ENCODE measurements around the gene TAF1B. TPM values are rescaled to one million over a fixed set of nuclear protein-coding genes. Genes with fewer than 3 reads are reported as not detected.
A peak's percentile ranks its signal among the peaks of the same experiment; 100 is the strongest.
"Not testable (repeated sequence)": the region's sequence is repeated elsewhere in the genome, so short reads cannot be mapped to it uniquely, and the experiment has no call there.

Gene TAF1B
- total and polyA plus RNA-seq, 5 experiments from 2014 or later: 10.1 to 19.3 (median 13.1) TPM

DNA sequence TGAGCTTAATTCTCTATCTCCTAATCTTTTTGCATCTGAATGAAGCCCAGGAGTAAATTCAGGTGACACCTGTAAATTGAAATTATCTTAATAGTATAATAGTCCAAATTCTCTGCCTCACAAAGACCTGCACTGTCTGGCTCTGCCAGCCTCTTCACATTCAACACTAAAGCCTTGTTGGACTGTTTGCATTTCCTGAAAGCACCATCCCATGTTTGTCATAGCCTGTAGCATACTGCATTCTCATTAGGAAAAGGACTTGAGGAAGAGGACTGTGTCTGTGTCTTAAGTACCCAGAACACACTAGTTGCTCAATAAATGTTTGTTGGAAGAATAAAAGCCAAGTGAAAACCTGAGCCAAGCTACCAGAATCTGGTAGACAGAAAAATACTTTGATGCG lies 65.4 kb downstream of the TAF1B start:
- peaks cover 0 to 2% (median 0%) of the 10 kb centered on the region in 4 donors for H3K4me1 Mint-ChIP-seq
- DNase-seq: no peak
- no peaks in the 10 kb centered on the region for H3K9me3 Mint-ChIP-seq
- H3K36me3 Mint-ChIP-seq: peaks cover 4 to 68% (median 28%) of the 10 kb centered on the region in 3 donors
- no peak overlapping the region for H3K27ac Mint-ChIP-seq
- POLR2A ChIA-PET: no interaction called here
- no peak overlapping the region for H3K4me3 Mint-ChIP-seq
- H3K27me3 Mint-ChIP-seq: no peaks in the 10 kb centered on the region
- ATAC-seq: no peak

DNA sequence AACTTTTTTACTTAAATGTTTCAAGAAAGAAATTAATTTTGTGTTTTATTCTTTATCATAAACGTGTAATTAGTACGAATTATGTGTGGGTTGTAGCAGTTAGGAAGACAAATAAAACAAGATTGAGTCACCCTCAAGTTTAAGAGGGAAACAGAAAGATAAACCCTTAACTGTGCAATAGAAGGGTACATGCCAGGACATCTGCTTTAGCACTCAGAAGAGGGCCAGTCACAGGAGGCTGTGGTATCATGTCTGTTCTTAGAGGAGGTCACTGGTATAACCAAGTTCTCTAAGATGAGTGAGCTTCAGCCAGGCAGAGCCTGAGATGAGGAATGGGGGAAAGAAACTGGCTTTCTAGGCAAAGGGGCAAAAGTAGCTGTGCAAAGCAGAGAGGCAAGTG lies 65.8 kb downstream of the TAF1B start:
- ATAC-seq (no peak), DNase-seq (no peak)
- Mint-ChIP-seq H3K4me1 (peaks cover 0 to 2% (median 0%) of the 10 kb centered on the region in 4 donors), H3K27me3 (no peaks in the 10 kb centered on the region), H3K9me3 (no peaks in the 10 kb centered on the region), H3K27ac (no peak overlapping the region), H3K4me3 (no peak overlapping the region), H3K36me3 (peaks cover 4 to 73% (median 32%) of the 10 kb centered on the region in 3 donors)
- POLR2A ChIA-PET: no interaction called here

DNA sequence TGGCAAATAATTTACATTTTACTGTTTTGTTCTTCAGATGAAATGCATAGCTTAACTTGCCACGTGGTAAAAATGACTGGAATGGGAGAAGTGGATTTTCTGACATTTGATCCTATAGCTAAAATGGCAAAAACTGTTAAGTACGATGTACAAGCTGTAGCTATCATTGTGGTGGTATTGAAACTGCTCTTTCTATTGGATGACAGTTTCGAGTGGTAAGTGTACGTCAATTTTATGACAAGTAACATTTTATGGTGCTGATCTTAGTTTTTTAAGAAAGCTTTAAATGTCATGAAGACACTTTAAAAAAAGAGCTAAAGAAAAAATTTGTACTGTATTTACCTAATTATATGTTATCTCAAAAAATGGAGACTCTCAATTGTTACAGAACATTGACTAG lies 67.4 kb downstream of the TAF1B start:
- H3K9me3 Mint-ChIP-seq: no peaks in the 10 kb centered on the region
- H3K27ac Mint-ChIP-seq: no peak overlapping the region
- POLR2A ChIA-PET: no interaction called here
- no peak overlapping the region for H3K4me3 Mint-ChIP-seq
- no peaks in the 10 kb centered on the region for H3K27me3 Mint-ChIP-seq
- ATAC-seq (no peak), DNase-seq (no peak)
- H3K4me1 Mint-ChIP-seq: no peaks in the 10 kb centered on the region
- H3K36me3 Mint-ChIP-seq: peaks cover 4 to 77% (median 31%) of the 10 kb centered on the region in 3 donors

DNA sequence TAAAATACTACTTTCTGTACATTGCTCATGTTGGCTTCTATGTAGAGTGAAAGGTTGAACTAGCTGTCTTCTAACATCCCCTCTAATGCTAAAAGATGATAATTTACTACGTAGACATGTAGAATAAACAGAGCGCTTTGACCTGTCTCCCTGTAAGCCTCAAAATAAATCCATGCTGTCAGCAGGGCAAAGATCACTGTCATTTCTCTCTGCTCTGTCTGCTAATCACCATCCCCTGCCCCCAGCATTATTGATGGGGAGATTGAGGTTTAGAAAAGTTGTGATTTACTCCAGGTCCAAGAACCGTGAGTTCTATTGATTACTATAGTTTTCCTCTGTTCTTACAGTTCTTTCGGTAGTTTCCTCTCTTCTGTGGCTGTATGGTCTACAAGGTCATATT lies 69.2 kb downstream of the TAF1B start:
- H3K27me3 Mint-ChIP-seq: no peaks in the 10 kb centered on the region
- peaks cover 4 to 75% (median 29%) of the 10 kb centered on the region in 3 donors for H3K36me3 Mint-ChIP-seq
- POLR2A ChIA-PET: no interaction called here
- no peak overlapping the region for H3K27ac Mint-ChIP-seq
- no peaks in the 10 kb centered on the region for H3K4me1 Mint-ChIP-seq
- DNase-seq (no peak), ATAC-seq (no peak)
- no peak overlapping the region for H3K4me3 Mint-ChIP-seq
- H3K9me3 Mint-ChIP-seq: no peaks in the 10 kb centered on the region

DNA sequence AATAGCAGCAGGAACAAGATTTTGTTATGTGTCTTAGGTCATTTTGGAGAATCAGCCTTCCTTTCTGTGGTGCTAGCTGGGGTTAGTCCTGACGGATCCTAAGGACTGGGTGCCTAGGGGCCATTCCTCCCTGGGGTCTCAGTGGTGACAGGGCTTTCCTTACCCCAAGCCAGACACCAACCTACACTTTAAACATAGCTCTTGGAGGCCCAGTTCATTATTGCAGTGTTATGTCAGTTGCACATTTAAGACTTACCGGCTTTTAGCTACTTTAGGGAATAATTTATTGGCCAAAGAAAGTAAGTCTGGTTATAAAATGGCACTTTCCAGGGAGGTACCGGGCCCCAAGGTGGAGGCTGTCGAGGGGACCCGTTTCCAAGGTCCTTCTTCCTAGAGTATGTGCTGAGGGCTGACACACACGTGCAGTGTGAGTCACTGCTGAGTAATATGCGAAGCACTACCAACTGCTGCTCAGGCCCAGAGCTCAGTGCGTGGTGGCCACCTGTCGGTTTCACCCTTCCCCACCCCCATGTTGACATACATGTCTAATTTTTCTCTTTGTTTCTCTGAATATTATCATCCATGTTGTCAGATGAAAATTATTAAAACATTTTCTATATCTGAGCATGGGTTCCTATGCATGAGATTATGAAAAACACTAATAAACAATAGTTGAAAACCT lies 71.3 kb downstream of the TAF1B start:
- no peak overlapping the region for H3K27ac Mint-ChIP-seq
- POLR2A ChIA-PET: no interaction called here
- DNase-seq (no peak), ATAC-seq (no peak)
- H3K36me3 Mint-ChIP-seq: peaks cover 4 to 71% (median 34%) of the 10 kb centered on the region in 3 donors
- no peak overlapping the region for H3K4me3 Mint-ChIP-seq
- no peaks in the 10 kb centered on the region for H3K4me1 Mint-ChIP-seq
- no peaks in the 10 kb centered on the region for H3K9me3 Mint-ChIP-seq
- H3K27me3 Mint-ChIP-seq: no peaks in the 10 kb centered on the region

DNA sequence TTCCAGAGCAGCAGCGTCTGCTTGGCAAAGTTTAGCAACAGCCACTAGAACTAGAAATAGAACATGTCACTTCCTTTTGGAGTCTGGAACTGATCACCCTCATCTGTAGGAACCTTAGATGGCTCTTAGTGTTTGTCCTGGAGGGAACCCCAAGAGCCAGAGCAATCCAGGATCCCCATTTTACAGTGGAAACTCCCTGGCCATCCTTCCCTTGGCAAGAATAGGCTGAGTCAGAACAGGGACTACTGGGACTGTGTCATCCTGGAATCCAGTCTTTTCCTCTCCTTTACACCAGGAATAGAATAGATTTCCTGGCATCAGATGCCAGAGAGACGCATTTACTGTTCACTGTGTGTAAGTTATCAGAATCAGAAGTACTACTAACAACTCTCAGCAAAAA lies 75.0 kb downstream of the TAF1B start:
- ATAC-seq (no peak), DNase-seq (no peak)
- POLR2A ChIA-PET: no interaction called here
- H3K27me3 Mint-ChIP-seq: no peaks in the 10 kb centered on the region
- H3K27ac Mint-ChIP-seq: no peak overlapping the region
- H3K4me1 Mint-ChIP-seq: no peaks in the 10 kb centered on the region
- H3K4me3 Mint-ChIP-seq: no peak overlapping the region
- peaks cover 4 to 67% (median 34%) of the 10 kb centered on the region in 3 donors for H3K36me3 Mint-ChIP-seq
- no peaks in the 10 kb centered on the region for H3K9me3 Mint-ChIP-seq

DNA sequence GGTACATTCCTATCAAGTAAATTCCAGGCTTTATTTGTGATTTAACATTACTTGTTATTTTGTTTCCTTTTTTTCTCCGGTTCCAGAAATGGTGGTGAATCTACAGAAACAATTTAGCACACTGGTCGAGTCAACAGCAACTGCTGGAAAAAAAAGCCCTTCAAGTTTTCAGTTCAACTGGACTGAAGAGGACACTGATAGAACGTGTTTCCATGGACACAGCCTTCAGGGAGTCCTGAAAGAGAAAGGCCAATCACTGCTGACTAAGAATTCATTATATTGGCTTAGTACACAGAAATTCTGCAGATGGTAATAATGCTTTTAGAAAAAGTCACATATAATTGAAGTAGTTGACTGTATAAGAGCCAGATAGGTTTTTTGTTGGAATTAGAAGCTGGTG lies 76.2 kb downstream of the TAF1B start:
- H3K36me3 Mint-ChIP-seq: peaks cover 0 to 67% (median 32%) of the 10 kb centered on the region in 3 donors
- POLR2A ChIA-PET: no interaction called here
- H3K27me3 Mint-ChIP-seq: no peaks in the 10 kb centered on the region
- peak overlapping the region in 1 of 10 donors; percentile 3 for H3K27ac Mint-ChIP-seq
- no peak for ATAC-seq
- H3K9me3 Mint-ChIP-seq: no peaks in the 10 kb centered on the region
- no peaks in the 10 kb centered on the region for H3K4me1 Mint-ChIP-seq
- no peak overlapping the region for H3K4me3 Mint-ChIP-seq
- DNase-seq: no peak

DNA sequence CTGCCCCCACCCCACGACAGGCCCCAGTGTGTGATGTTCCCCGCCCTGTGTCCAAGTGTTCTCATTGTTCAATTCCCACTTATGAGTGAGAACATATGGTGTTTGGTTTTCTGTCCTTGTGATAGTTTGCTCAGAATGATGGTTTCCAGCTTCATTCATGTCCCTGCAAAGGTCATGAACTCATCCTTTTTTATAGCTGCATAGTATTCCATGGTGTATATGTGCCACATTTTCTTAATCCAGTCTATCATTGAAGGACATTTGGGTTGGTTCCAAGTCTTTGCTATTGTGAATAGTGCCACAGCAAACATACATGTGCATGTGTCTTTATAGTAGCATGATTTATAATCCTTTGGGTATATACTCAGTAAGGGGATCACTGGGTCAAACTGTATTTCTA lies 83.7 kb downstream of the TAF1B start:
- POLR2A ChIA-PET, H3K27me3 Mint-ChIP-seq, ATAC-seq, H3K27ac Mint-ChIP-seq, H3K9me3 Mint-ChIP-seq, H3K4me3 Mint-ChIP-seq, DNase-seq, H3K4me1 Mint-ChIP-seq: not testable (repeated sequence)
- peaks cover 0 to 68% (median 53%) of the 10 kb centered on the region in 3 donors for H3K36me3 Mint-ChIP-seq

DNA sequence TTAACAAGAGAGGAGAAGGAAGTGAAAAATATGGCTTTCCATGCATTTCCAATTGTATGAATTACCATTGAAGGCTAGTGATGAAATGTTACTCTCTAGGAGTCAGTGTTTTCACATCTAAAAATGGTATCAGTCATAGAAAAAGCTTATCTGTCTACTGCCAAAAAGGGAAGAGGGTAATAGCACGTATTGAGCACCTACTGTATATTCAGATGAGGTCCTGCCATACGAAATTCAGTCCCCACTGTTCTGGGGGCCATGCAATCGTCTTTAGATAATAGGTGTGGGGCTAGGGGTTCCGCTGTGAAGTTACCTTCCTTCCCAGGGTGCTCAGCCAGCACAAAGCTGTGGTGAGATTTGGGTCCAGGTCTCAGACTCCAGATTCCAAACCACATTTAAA lies 94.0 kb downstream of the TAF1B start:
- peak overlapping the region in 2 of 10 donors; percentile 60 to 72 for H3K27ac Mint-ChIP-seq
- H3K9me3 Mint-ChIP-seq: no peaks in the 10 kb centered on the region
- H3K4me1 Mint-ChIP-seq: peaks cover 0 to 5% (median 2%) of the 10 kb centered on the region in 4 donors
- no peak overlapping the region for H3K4me3 Mint-ChIP-seq
- POLR2A ChIA-PET: no interaction called here
- peaks cover 0 to 28% (median under 1%) of the 10 kb centered on the region in 3 donors for H3K36me3 Mint-ChIP-seq
- DNase-seq (no peak), ATAC-seq (no peak)
- H3K27me3 Mint-ChIP-seq: no peaks in the 10 kb centered on the region

DNA sequence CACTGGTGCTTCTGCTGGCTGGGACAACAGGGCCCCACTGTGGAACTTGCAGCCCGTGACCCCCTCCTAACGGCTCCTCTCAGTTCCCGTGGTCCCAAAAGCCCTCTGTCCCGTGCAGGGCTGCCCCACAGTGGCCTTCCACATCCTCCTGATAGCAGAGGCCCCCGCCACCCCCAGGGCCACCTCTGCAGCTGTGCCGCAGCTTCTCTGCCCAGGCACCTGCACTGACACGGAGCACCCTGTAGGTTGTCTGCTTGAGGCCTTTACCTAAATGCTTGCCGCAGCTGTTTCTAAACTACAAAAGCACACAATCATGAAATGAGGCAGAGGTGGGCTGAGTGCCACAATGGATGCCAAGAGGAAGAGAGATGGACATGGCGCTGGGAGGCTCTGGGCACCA lies 94.7 kb downstream of the TAF1B start:
- peaks cover 0 to 6% (median 2%) of the 10 kb centered on the region in 4 donors for H3K4me1 Mint-ChIP-seq
- no peak overlapping the region for H3K4me3 Mint-ChIP-seq
- ATAC-seq (no peak), DNase-seq (peak in 1 of 10 donors; percentile 56)
- peaks cover 0 to 4% (median 0%) of the 10 kb centered on the region in 5 donors for H3K27me3 Mint-ChIP-seq
- POLR2A ChIA-PET: no interaction called here
- no peaks in the 10 kb centered on the region for H3K9me3 Mint-ChIP-seq
- peaks cover 0 to 23% (median 0%) of the 10 kb centered on the region in 3 donors for H3K36me3 Mint-ChIP-seq
- H3K27ac Mint-ChIP-seq: no peak overlapping the region

DNA sequence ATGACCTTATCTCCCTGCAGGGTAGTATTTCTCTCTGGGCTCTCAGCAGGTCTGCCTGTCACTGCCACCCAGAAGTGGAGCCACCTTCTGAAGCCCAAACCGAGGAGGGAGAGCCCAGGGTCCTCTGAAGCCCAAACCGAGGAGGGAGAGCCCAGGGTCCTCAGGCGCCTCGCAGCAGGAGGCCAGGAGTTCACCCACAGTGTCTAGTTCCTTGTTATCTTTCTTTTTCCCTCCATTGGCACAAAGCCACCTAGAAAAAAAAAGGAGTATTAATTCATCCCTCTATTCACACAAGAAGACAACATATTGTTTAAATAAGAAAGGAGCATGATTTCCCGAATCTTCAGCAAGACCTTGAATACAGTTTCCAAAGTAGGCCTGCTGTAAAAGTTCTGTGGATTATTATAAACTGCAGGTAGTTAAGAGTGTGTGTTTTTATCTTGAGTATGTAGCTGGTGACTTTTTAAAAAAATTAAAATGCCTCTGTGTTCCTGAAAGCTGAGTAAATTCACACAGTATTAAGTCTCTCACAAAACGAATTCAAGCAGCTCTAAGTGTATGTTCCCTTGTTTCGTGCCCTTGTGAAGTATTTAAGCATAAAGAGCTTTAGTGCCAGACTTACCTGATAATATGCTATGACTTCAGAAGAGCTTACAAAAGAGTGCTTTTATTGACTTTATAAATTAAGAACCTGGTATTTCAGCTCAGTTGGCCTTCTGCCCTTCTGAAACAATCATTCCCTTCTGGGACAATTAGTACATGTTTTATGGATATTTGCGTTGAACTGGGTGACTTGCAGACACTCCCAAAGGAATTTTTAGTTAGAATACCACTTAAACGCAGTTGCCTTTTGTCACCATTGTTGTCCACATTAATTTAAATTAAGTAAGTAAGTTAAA lies 96.6 kb downstream of the TAF1B start:
- Mint-ChIP-seq H3K9me3 (no peaks in the 10 kb centered on the region), H3K4me3 (no peak overlapping the region), H3K27me3 (peaks cover 0 to 5% (median 4%) of the 10 kb centered on the region in 5 donors), H3K4me1 (peaks cover 0 to 6% (median 2%) of the 10 kb centered on the region in 4 donors), H3K27ac (peak overlapping the region in 1 of 10 donors; percentile 49), H3K36me3 (peaks cover 0 to 5% (median 0%) of the 10 kb centered on the region in 3 donors)
- no peak for DNase-seq
- POLR2A ChIA-PET: interaction anchor here (0.6 kb wide), 1 partner anchor 9 kb away, joined by 6 read pairs; no protein-coding TSS in a partner anchor
- no peak for ATAC-seq

DNA sequence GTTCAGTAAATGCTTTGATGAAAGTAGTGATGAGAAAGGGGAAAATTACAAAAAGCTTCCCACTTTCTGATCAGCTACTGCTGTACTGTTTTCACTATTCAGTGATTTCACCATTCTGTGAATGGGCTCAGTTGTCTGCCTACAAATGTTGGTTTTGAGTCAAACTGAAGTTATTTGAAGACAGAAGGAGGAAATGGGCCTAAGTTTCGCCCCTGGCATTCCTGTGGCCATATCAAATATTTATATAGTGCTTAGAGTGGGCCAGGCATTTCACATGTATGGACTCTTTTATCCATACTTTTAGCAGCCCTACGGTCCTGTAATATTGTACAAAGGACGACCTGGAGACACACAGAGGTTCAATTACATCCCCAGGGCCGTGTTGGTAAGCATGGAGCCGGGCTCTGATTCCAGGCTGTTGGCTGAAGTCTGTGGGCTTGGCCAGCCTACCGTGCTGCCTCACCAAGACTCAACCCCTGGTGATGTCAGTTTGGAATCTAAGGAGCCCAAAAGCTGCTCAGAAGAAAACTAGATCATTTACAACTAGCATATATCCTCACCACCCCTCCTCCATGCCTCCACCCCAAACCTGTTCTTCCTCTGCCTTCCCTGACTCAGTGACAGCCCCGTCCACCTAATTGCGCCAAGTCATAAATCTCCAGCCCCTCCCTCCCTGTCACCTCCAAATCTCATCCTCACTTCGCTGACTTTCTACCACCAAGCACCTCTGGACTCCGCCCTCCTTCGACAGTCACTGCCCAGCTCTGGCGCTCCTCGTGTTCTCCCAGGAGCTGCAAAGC lies 98.1 kb downstream of the TAF1B start:
- POLR2A ChIA-PET: no interaction called here
- Mint-ChIP-seq H3K27me3 (peaks cover 3 to 20% (median 15%) of the 10 kb centered on the region in 5 donors), H3K27ac (peak overlapping the region in 2 of 10 donors; percentile 27), H3K36me3 (no peaks in the 10 kb centered on the region), H3K4me1 (peaks cover 0 to 6% (median 0%) of the 10 kb centered on the region in 4 donors), H3K4me3 (no peak overlapping the region), H3K9me3 (no peaks in the 10 kb centered on the region)
- ATAC-seq (no peak), DNase-seq (no peak)

Data from naive thymus-derived CD8-positive, alpha-beta T cell (primary cell).